Stomach (tissue), 4 donors: ENCODE data around the gene CCDC192.

Experiments
- EP300 ChIP-seq: sonication (generic); formaldehyde crosslinking; IDR thresholded peaks from one replicate; pipeline ENCODE4 v1.6.1; 2017; ENCODE audit warnings: antibody characterized with exemption
- POLR2AphosphoS5 ChIP-seq, 3 donors: sonication (generic); formaldehyde crosslinking; IDR thresholded peaks; one replicate each; pipeline ENCODE4 v1.6.1; 2016; ENCODE audit warnings: antibody characterized with exemption in 3 of 3

DNA sequence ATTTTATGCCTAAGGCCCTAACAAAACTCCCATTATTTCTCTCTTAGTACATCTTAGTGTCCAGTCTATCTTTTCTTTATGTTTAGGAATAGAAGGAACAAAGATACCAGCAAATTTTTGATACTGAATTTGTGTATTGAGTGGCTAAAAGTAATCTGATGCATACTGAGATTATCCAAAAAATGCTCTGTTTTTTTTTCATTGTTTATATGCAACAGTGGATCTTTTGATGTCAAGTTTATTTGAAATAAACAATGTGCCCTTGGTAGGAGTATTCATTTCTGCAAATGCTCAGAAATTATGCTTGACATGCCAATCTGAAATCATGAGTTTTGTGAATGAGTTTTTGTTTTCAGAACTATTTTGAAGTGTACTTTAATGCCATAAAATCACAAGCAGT lies 58.7 kb downstream of the CCDC192 start:
- TF ChIP-seq POLR2AphosphoS5 (IDR thresholded peaks at IDR 0.05) = no peak
- no peak for TF ChIP-seq EP300
